ENCODE results near the gene HIC1. TPM values are rescaled to one million over a fixed set of nuclear protein-coding genes. Genes with fewer than 3 reads are reported as not detected.

HIC1 gene
- total and polyA plus RNA-seq, 9 of the 15 experiments (the other 6 are each of a cell fraction or from before 2014, with no cell fraction given), result 0.01 to 2.5 (median 0.18) TPM

DNA sequence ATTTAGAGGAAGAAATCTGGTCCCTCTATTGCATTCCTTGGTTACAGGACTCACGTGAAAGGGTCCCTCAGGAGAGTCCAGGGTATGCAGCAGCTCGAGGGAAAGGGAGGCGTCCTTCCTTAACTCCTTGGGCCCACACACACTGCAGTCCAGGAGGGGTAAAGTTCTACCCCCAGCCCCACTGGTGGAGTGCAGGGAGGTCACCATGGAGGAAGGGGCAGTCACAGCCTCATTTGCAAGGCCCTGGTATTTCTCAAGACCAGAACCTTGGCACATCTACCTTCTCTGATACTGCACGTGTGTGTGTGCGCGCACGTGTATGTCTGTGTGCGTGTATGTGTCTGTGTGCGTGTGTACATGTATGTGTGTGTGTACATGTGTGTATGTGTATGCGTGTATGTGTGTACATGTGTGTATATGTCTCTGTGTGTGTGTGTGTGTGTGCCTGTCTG, 11.1 kb downstream of the HIC1 start:
- Histone ChIP-seq H3K4me1 (replicated peaks in 1 of 2; ENCODE audit: control insufficient read depth in 2 of 2, insufficient read depth in 2 of 2, low read length in 2 of 2) (peaks cover 0 to 19% of the 10 kb centered on the region in 2 experiments; a peak in 2 of 5 replicates), H3K27ac (ENCODE audit: extremely low read depth, low read depth, low read length) (no peak overlapping the region), H3K4me2 (ENCODE audit: insufficient read depth, low read length) (no peak overlapping the region), H3K36me3 (ENCODE audit: control insufficient read depth, insufficient read depth, low read length) (peaks cover 16% of the 10 kb centered on the region; the same call in 2 of the 3 replicates), H3K27me3 (ENCODE audit: control insufficient read depth in 2 of 2, insufficient read depth in 2 of 2, low read length in 2 of 2) (no peaks in the 10 kb centered on the region), H3K9me1 (ENCODE audit: control insufficient read depth, insufficient read depth, low read length) (no peaks in the 10 kb centered on the region), H3K4me3 (no peak overlapping the region), H4K20me1 (replicated peaks; ENCODE audit: control insufficient read depth, insufficient read depth, low read length) (no peaks in the 10 kb centered on the region), H3K9ac (ENCODE audit: insufficient read depth in 1 of 2, low read depth in 2 of 2, low read length in 2 of 2) (no peak overlapping the region), H3K79me2 (ENCODE audit: control insufficient read depth, insufficient read depth, low read length) (no peaks in the 10 kb centered on the region), H3K9me3 (replicated peaks; ENCODE audit: control insufficient read depth, insufficient read depth, low read depth, low read length) (no peaks in the 10 kb centered on the region), H2AFZ (ENCODE audit: low read depth, low read length) (no peak overlapping the region)
- no peak for FAIRE-seq
- CTCF ChIA-PET (ENCODE audit: low intra/inter-chr PET ratio), result interaction anchor here (0.8 kb wide), 1 partner anchor 181 kb away, joined by 3 read pairs; no protein-coding TSS in a partner anchor
- ATAC-seq, result no peak
- TF ChIP-seq, protein P1, sequence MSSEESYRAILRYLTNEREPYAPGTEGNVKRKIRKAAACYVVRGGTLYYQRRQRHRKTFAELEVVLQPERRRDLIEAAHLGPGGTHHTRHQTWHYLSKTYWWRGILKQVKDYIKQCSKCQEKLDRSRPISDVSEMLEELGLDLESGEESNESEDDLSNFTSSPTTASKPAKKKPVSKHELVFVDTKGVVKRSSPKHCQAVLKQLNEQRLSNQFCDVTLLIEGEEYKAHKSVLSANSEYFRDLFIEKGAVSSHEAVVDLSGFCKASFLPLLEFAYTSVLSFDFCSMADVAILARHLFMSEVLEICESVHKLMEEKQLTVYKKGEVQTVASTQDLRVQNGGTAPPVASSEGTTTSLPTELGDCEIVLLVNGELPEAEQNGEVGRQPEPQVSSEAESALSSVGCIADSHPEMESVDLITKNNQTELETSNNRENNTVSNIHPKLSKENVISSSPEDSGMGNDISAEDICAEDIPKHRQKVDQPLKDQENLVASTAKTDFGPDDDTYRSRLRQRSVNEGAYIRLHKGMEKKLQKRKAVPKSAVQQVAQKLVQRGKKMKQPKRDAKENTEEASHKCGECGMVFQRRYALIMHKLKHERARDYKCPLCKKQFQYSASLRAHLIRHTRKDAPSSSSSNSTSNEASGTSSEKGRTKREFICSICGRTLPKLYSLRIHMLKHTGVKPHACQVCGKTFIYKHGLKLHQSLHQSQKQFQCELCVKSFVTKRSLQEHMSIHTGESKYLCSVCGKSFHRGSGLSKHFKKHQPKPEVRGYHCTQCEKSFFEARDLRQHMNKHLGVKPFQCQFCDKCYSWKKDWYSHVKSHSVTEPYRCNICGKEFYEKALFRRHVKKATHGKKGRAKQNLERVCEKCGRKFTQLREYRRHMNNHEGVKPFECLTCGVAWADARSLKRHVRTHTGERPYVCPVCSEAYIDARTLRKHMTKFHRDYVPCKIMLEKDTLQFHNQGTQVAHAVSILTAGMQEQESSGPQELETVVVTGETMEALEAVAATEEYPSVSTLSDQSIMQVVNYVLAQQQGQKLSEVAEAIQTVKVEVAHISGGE (CRISPR knock-in tag; IDR thresholded peaks at IDR 0.05), result no peak
- TF ChIP-seq KDM4B (IDR thresholded peaks at IDR 0.05; ENCODE audit: borderline replicate concordance in 2 of 2, low read depth in 1 of 2) (no peak), RBM25 (IDR thresholded peaks at IDR 0.05; ENCODE audit: low read depth, low read length, severe bottlenecking) (no peak), KDM1A (IDR thresholded peaks at IDR 0.05) (peak in 1 of 2 experiments; percentile 63; a peak in 1 of 4 replicates), ARHGAP35 (IDR thresholded peaks at IDR 0.05; ENCODE audit: partially characterized antibody) (no peak)
- TF ChIP-seq, protein P2, sequence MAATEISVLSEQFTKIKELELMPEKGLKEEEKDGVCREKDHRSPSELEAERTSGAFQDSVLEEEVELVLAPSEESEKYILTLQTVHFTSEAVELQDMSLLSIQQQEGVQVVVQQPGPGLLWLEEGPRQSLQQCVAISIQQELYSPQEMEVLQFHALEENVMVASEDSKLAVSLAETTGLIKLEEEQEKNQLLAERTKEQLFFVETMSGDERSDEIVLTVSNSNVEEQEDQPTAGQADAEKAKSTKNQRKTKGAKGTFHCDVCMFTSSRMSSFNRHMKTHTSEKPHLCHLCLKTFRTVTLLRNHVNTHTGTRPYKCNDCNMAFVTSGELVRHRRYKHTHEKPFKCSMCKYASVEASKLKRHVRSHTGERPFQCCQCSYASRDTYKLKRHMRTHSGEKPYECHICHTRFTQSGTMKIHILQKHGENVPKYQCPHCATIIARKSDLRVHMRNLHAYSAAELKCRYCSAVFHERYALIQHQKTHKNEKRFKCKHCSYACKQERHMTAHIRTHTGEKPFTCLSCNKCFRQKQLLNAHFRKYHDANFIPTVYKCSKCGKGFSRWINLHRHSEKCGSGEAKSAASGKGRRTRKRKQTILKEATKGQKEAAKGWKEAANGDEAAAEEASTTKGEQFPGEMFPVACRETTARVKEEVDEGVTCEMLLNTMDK (IDR thresholded peaks at IDR 0.05; ENCODE audit: borderline replicate concordance, insufficient read depth, low read depth, low read length, poor library complexity, severe bottlenecking), result no peak
- POLR2A ChIA-PET, result no interaction called here
- WGBS (ENCODE audit: insufficient coverage, low coverage, missing lambda C conversion rate), result 78% methylated on average over 7 of the region's 10 CpGs
- BruUV-seq (replicated peaks), result no TSS peak
- in situ Hi-C loops (cut with MboI) (loop anchor here (10.0 kb wide), 1 partner anchor 179 kb away; no protein-coding TSS in a partner anchor), intact Hi-C loops (cut with micrococcal nuclease) (no loop called here)
- no peak for DNase-seq (ENCODE audit: extremely low read depth in 1 of 4, low spot score in 3 of 4)

All from K562 (cell line).